ENCODE data around the gene STIMATE. TPM values are rescaled to one million over a fixed set of nuclear protein-coding genes. Genes with fewer than 3 reads are reported as not detected.

Gene STIMATE
- total RNA-seq, 1 donor from 2014 or later = 12.1 TPM

- no peak overlapping the region for H3K9ac ChIP-seq (ENCODE audit: low read length)
- no peak overlapping the region for H3K27ac Mint-ChIP-seq (ENCODE audit: unreplicated experiment)
- H3K4me3 Mint-ChIP-seq (ENCODE audit: unreplicated experiment) = no peak overlapping the region
- H3K36me3 ChIP-seq (ENCODE audit: insufficient read depth, low read length) = no peaks in the 10 kb centered on the region
- no peak overlapping the region for H3K27ac ChIP-seq (ENCODE audit: low read depth, low read length)
- DNase-seq (ENCODE audit: low read depth) (no peak), FAIRE-seq (no peak)
- H3K4me3 ChIP-seq (ENCODE audit: insufficient read depth, low read depth, low read length) = no peak overlapping the region
- peaks cover 4% of the 10 kb centered on the region for H3K27me3 Mint-ChIP-seq (ENCODE audit: low read depth, unreplicated experiment)
- TF ChIP-seq CTCF (IDR thresholded peaks at IDR 0.05; ENCODE audit: insufficient read depth, low read depth, low read length) = no peak
- no peak for TF ChIP-seq EZH2 (IDR thresholded peaks at IDR 0.05; ENCODE audit: insufficient read depth, low read length)
- peaks cover 8% of the 10 kb centered on the region for H3K4me1 ChIP-seq (ENCODE audit: insufficient read depth, low read length)
- H2AFZ ChIP-seq (ENCODE audit: low read depth, low read length) = no peak overlapping the region
- peaks cover 14% of the 10 kb centered on the region for H3K36me3 Mint-ChIP-seq (ENCODE audit: low read depth, unreplicated experiment)
- H3K79me2 ChIP-seq (ENCODE audit: insufficient read depth, low read length) = no peaks in the 10 kb centered on the region
- peaks cover 8% of the 10 kb centered on the region for H4K20me1 ChIP-seq (ENCODE audit: insufficient read depth, low read length)
- H3K4me2 ChIP-seq (ENCODE audit: low read length) = no peak overlapping the region
- H3K9me3 Mint-ChIP-seq (ENCODE audit: unreplicated experiment) = no peaks in the 10 kb centered on the region
- no peaks in the 10 kb centered on the region for H3K9me3 ChIP-seq (ENCODE audit: insufficient read depth, low read depth, low read length)
- H3K4me1 Mint-ChIP-seq (ENCODE audit: low read depth, unreplicated experiment) = peaks cover 11% of the 10 kb centered on the region
- H3K27me3 ChIP-seq (ENCODE audit: insufficient read depth, low read length) = no peaks in the 10 kb centered on the region
These were observed 58.1 kb downstream of the STIMATE start for GRCh38 chr3:52839268-52839575.

DNA sequence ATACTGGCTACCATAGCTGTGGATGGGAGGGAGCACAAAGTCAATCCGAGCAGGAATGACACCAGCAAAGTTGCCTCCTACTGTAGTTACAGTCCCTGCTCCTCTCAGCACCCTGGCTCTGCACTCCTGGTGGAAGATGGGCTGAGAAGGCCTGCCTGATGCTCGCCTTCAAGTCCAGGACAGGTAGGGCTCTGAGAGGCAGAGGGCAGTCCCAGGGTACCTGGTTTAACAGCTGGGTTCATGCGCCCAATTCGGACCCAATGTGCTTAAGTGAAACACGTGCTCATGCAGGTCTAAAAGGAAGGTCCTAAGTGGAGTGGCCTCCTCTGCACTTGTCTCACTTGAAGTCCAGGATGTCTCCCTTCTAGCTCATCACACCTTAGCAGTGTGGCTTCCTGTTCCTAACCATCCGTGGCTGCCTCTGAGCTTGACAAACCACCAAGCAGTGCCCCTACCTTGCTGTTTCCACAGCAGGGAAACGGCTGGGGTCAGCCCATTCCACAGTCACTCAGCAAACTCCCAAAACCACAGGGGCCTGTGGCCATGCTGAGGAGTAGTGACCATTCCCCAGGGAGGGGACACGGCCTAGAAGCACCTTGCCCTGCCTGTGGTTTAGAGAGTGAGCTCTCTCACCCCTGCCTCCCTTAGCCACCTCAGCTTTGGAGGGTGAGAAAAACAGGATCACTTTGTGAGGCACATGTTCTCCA, 58.6 kb downstream of the STIMATE start:
- no peaks in the 10 kb centered on the region for H3K36me3 ChIP-seq (ENCODE audit: insufficient read depth, low read length)
- no peaks in the 10 kb centered on the region for H3K79me2 ChIP-seq (ENCODE audit: insufficient read depth, low read length)
- H3K4me2 ChIP-seq (ENCODE audit: low read length) = no peak overlapping the region
- peaks cover 9% of the 10 kb centered on the region for H4K20me1 ChIP-seq (ENCODE audit: insufficient read depth, low read length)
- no peaks in the 10 kb centered on the region for H3K9me3 ChIP-seq (ENCODE audit: insufficient read depth, low read depth, low read length)
- no peak for TF ChIP-seq CTCF (IDR thresholded peaks at IDR 0.05; ENCODE audit: insufficient read depth, low read depth, low read length)
- TF ChIP-seq EZH2 (IDR thresholded peaks at IDR 0.05; ENCODE audit: insufficient read depth, low read length) = no peak
- no peak overlapping the region for H3K27ac ChIP-seq (ENCODE audit: low read depth, low read length)
- Mint-ChIP-seq H3K36me3 (ENCODE audit: low read depth, unreplicated experiment) (peaks cover 14% of the 10 kb centered on the region), H3K4me1 (ENCODE audit: low read depth, unreplicated experiment) (peaks cover 11% of the 10 kb centered on the region), H3K4me3 (ENCODE audit: unreplicated experiment) (no peak overlapping the region), H3K27me3 (ENCODE audit: low read depth, unreplicated experiment) (peaks cover 4% of the 10 kb centered on the region), H3K9me3 (ENCODE audit: unreplicated experiment) (no peaks in the 10 kb centered on the region), H3K27ac (ENCODE audit: unreplicated experiment) (no peak overlapping the region)
- no peaks in the 10 kb centered on the region for H3K27me3 ChIP-seq (ENCODE audit: insufficient read depth, low read length)
- H3K4me3 ChIP-seq (ENCODE audit: insufficient read depth, low read depth, low read length) = no peak overlapping the region
- H3K4me1 ChIP-seq (ENCODE audit: insufficient read depth, low read length) = peaks cover 8% of the 10 kb centered on the region
- FAIRE-seq (no peak), DNase-seq (ENCODE audit: low read depth) (no peak)
- H3K9ac ChIP-seq (ENCODE audit: low read length) = no peak overlapping the region
- H2AFZ ChIP-seq (ENCODE audit: low read depth, low read length) = no peak overlapping the region

- no peaks in the 10 kb centered on the region for H3K27me3 ChIP-seq (ENCODE audit: insufficient read depth, low read length)
- H3K36me3 Mint-ChIP-seq (ENCODE audit: low read depth, unreplicated experiment) = peaks cover 11% of the 10 kb centered on the region
- H3K4me1 Mint-ChIP-seq (ENCODE audit: low read depth, unreplicated experiment) = peaks cover 13% of the 10 kb centered on the region
- DNase-seq (ENCODE audit: low read depth) (no peak), FAIRE-seq (no peak)
- peaks cover 8% of the 10 kb centered on the region for H3K4me1 ChIP-seq (ENCODE audit: insufficient read depth, low read length)
- no peaks in the 10 kb centered on the region for H3K36me3 ChIP-seq (ENCODE audit: insufficient read depth, low read length)
- H4K20me1 ChIP-seq (ENCODE audit: insufficient read depth, low read length) = peaks cover 14% of the 10 kb centered on the region
- H3K4me3 Mint-ChIP-seq (ENCODE audit: unreplicated experiment) = no peak overlapping the region
- H3K27ac Mint-ChIP-seq (ENCODE audit: unreplicated experiment) = no peak overlapping the region
- H3K9ac ChIP-seq (ENCODE audit: low read length) = no peak overlapping the region
- H3K27ac ChIP-seq (ENCODE audit: low read depth, low read length) = no peak overlapping the region
- peaks cover 3% of the 10 kb centered on the region for H3K27me3 Mint-ChIP-seq (ENCODE audit: low read depth, unreplicated experiment)
- H3K9me3 ChIP-seq (ENCODE audit: insufficient read depth, low read depth, low read length) = no peaks in the 10 kb centered on the region
- H3K4me3 ChIP-seq (ENCODE audit: insufficient read depth, low read depth, low read length) = no peak overlapping the region
- H3K79me2 ChIP-seq (ENCODE audit: insufficient read depth, low read length) = no peaks in the 10 kb centered on the region
- H3K4me2 ChIP-seq (ENCODE audit: low read length) = no peak overlapping the region
- H2AFZ ChIP-seq (ENCODE audit: low read depth, low read length) = no peak overlapping the region
- no peaks in the 10 kb centered on the region for H3K9me3 Mint-ChIP-seq (ENCODE audit: unreplicated experiment)
- TF ChIP-seq EZH2 (IDR thresholded peaks at IDR 0.05; ENCODE audit: insufficient read depth, low read length) (no peak), CTCF (IDR thresholded peaks at IDR 0.05; ENCODE audit: insufficient read depth, low read depth, low read length) (no peak)
These were observed 60.4 kb downstream of the STIMATE start for GRCh38 chr3:52836986-52837385.
